ENCODE measurements around the gene TSPAN17. TPM values are rescaled to one million over a fixed set of nuclear protein-coding genes. Genes with fewer than 3 reads are reported as not detected.

TSPAN17 gene
- total RNA-seq, 1 donor from 2014 or later: 37.5 TPM

- Mint-ChIP-seq H3K27ac (no peak overlapping the region), H3K4me3 (ENCODE audit: low read depth) (no peak overlapping the region), H3K27me3 (no peaks in the 10 kb centered on the region), H3K36me3 (ENCODE audit: insufficient read depth) (peaks cover 8% of the 10 kb centered on the region), H3K4me1 (ENCODE audit: low read depth) (no peaks in the 10 kb centered on the region), H3K9me3 (ENCODE audit: low read depth) (no peaks in the 10 kb centered on the region)
- DNase-seq (ENCODE audit: low spot score, unreplicated experiment): no peak
- TF ChIP-seq, protein P1, sequence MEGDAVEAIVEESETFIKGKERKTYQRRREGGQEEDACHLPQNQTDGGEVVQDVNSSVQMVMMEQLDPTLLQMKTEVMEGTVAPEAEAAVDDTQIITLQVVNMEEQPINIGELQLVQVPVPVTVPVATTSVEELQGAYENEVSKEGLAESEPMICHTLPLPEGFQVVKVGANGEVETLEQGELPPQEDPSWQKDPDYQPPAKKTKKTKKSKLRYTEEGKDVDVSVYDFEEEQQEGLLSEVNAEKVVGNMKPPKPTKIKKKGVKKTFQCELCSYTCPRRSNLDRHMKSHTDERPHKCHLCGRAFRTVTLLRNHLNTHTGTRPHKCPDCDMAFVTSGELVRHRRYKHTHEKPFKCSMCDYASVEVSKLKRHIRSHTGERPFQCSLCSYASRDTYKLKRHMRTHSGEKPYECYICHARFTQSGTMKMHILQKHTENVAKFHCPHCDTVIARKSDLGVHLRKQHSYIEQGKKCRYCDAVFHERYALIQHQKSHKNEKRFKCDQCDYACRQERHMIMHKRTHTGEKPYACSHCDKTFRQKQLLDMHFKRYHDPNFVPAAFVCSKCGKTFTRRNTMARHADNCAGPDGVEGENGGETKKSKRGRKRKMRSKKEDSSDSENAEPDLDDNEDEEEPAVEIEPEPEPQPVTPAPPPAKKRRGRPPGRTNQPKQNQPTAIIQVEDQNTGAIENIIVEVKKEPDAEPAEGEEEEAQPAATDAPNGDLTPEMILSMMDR (IDR thresholded peaks at IDR 0.05; ENCODE audit: unreplicated experiment): no peak
Observed at GRCh38 chr5:176650354-176650884, 3.1 kb downstream of the TSPAN17 start.

GRCh38 chr5:176651472-176651980, 4.2 kb downstream of the TSPAN17 start:
- H3K4me1 Mint-ChIP-seq (ENCODE audit: low read depth): no peaks in the 10 kb centered on the region
- H3K9me3 Mint-ChIP-seq (ENCODE audit: low read depth): no peaks in the 10 kb centered on the region
- H3K27ac Mint-ChIP-seq: no peak overlapping the region
- no peaks in the 10 kb centered on the region for H3K27me3 Mint-ChIP-seq
- DNase-seq (ENCODE audit: low spot score, unreplicated experiment): no peak
- TF ChIP-seq, protein P1 (IDR thresholded peaks at IDR 0.05; ENCODE audit: unreplicated experiment): no peak
- peaks cover 11% of the 10 kb centered on the region for H3K36me3 Mint-ChIP-seq (ENCODE audit: insufficient read depth)
- H3K4me3 Mint-ChIP-seq (ENCODE audit: low read depth): no peak overlapping the region

- no peak overlapping the region for H3K27ac Mint-ChIP-seq
- H3K4me3 Mint-ChIP-seq (ENCODE audit: low read depth): no peak overlapping the region
- H3K36me3 Mint-ChIP-seq (ENCODE audit: insufficient read depth): peaks cover 11% of the 10 kb centered on the region
- TF ChIP-seq, protein P1 (IDR thresholded peaks at IDR 0.05; ENCODE audit: unreplicated experiment): no peak
- H3K4me1 Mint-ChIP-seq (ENCODE audit: low read depth): no peaks in the 10 kb centered on the region
- H3K27me3 Mint-ChIP-seq: no peaks in the 10 kb centered on the region
- no peak for DNase-seq (ENCODE audit: low spot score, unreplicated experiment)
- H3K9me3 Mint-ChIP-seq (ENCODE audit: low read depth): no peaks in the 10 kb centered on the region
Observed at GRCh38 chr5:176652136-176652535, 4.9 kb downstream of the TSPAN17 start.

- H3K36me3 Mint-ChIP-seq (ENCODE audit: insufficient read depth): peaks cover 12% of the 10 kb centered on the region
- no peaks in the 10 kb centered on the region for H3K27me3 Mint-ChIP-seq
- no peaks in the 10 kb centered on the region for H3K9me3 Mint-ChIP-seq (ENCODE audit: low read depth)
- H3K4me3 Mint-ChIP-seq (ENCODE audit: low read depth): no peak overlapping the region
- no peaks in the 10 kb centered on the region for H3K4me1 Mint-ChIP-seq (ENCODE audit: low read depth)
- TF ChIP-seq, protein P1 (IDR thresholded peaks at IDR 0.05; ENCODE audit: unreplicated experiment): no peak
- DNase-seq (ENCODE audit: low spot score, unreplicated experiment): no peak
- no peak overlapping the region for H3K27ac Mint-ChIP-seq
Observed at GRCh38 chr5:176653401-176654385, 6.4 kb downstream of the TSPAN17 start.

DNA sequence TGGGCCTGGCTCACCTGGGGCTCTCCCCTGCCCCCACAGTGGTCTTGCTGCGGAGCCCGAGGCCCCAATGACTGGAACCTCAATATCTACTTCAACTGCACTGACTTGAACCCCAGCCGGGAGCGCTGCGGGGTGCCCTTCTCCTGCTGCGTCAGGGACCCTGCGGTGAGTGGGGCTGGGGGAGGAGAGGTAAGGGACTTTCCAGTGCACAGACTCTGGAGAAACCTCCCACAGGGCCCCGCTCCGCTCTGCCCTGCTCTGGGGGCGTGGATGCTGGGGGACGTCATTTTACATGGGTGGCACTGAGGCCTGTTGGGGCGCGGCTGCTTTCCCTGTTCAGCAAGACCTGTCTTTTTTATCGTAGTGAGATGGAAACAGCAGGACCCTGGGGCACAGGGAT, 7.6 kb downstream of the TSPAN17 start:
- TF ChIP-seq, protein P1 (IDR thresholded peaks at IDR 0.05; ENCODE audit: unreplicated experiment): no peak

More for the DNA sequence above, 7.6 kb downstream of the TSPAN17 start:
- DNase-seq (ENCODE audit: low spot score, unreplicated experiment): no peak
- Mint-ChIP-seq H3K9me3 (ENCODE audit: low read depth) (no peaks in the 10 kb centered on the region), H3K4me1 (ENCODE audit: low read depth) (no peaks in the 10 kb centered on the region), H3K36me3 (ENCODE audit: insufficient read depth) (peaks cover 12% of the 10 kb centered on the region), H3K27ac (no peak overlapping the region), H3K4me3 (ENCODE audit: low read depth) (no peak overlapping the region), H3K27me3 (peaks cover 2% of the 10 kb centered on the region)

Data from progenitor cell of endocrine pancreas (in vitro differentiated cells).